Esophagus squamous epithelium (tissue), 4 donors: ENCODE data around the gene LDB2.

ENCODE experiments used
- POLR2A ChIP-seq, 4 donors: fragments of 450-650 bp; IDR thresholded peaks; one replicate each; pipeline ENCODE4 v1.6.1; 2017; ENCODE audit warnings: antibody characterized with exemption in 4 of 4, mild to moderate bottlenecking in 4 of 4, moderate library complexity in 3 of 4
- TF ChIP-seq, protein P1 (sequence below), 6 experiments: fragments of 450-650 bp in 4 of 6; fragments of 200-600 bp in 2 of 6; sonication (generic) in 2 of 6; IDR thresholded peaks; one replicate each; pipeline ENCODE4 v1.5.1; 2016 to 2019; ENCODE audit warnings: antibody characterized with exemption in 6 of 6, mild to moderate bottlenecking in 4 of 6, moderate library complexity in 4 of 6

DNA sequence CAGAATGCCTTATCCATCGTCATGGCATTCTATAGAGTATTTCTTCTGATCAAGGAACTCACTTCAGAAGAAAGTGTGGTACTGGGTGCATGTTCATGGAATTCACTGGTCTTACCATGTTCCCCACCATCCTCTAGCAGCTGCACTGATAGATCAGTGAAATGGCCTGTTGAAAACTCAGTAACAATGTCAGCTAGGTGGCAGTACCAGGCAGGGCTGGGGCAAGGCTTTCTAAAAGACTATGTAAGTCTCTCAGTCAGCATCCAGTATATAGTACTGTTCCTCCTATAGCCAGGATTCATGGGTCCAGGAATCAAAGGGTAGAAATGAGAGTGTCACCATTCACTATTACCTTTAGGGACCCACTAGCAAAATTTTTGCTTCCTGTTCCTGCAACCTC, 15.8 kb upstream of the LDB2 start:
- TF ChIP-seq, protein P1, sequence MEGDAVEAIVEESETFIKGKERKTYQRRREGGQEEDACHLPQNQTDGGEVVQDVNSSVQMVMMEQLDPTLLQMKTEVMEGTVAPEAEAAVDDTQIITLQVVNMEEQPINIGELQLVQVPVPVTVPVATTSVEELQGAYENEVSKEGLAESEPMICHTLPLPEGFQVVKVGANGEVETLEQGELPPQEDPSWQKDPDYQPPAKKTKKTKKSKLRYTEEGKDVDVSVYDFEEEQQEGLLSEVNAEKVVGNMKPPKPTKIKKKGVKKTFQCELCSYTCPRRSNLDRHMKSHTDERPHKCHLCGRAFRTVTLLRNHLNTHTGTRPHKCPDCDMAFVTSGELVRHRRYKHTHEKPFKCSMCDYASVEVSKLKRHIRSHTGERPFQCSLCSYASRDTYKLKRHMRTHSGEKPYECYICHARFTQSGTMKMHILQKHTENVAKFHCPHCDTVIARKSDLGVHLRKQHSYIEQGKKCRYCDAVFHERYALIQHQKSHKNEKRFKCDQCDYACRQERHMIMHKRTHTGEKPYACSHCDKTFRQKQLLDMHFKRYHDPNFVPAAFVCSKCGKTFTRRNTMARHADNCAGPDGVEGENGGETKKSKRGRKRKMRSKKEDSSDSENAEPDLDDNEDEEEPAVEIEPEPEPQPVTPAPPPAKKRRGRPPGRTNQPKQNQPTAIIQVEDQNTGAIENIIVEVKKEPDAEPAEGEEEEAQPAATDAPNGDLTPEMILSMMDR (IDR thresholded peaks at IDR 0.05): peak in 4 of 6 experiments; percentile 32 to 56 (median 41)
- no peak for TF ChIP-seq POLR2A (IDR thresholded peaks at IDR 0.05)
